HepG2 (cell line): ENCODE results near the gene SLC35F6. TPM values are rescaled to one million over a fixed set of nuclear protein-coding genes. Genes with fewer than 3 reads are reported as not detected.

ENCODE experiments used
- AFF4 ChIP-seq: sonication (generic); formaldehyde crosslinking; IDR thresholded peaks from 2 replicates; pipeline ENCODE4 v1.4.0; 2020; ENCODE audit warnings: missing genetic modification reagents
- AHR ChIP-seq: IDR thresholded peaks from 2 replicates; pipeline ENCODE4 v1.6.1; 2018; ENCODE audit warnings: missing genetic modification reagents, missing compliant biosample characterization
- CC2D1A ChIP-seq: sonication (generic); formaldehyde crosslinking; IDR thresholded peaks from 2 replicates; pipeline ENCODE4 v1.8.1; 2023; ENCODE audit warnings: mild to moderate bottlenecking, missing genetic modification reagents
- DPF2 ChIP-seq: sonication (generic); formaldehyde crosslinking; IDR thresholded peaks from 2 replicates; pipeline ENCODE4 v1.4.0; 2020; ENCODE audit warnings: mild to moderate bottlenecking, low read depth, missing genetic modification reagents, borderline replicate concordance
- E2F5 ChIP-seq: sonication (generic); formaldehyde crosslinking; conservative IDR thresholded peaks from 2 replicates; pipeline ENCODE4 v1.4.0; 2020; ENCODE audit warnings: missing genetic modification reagents
- FOXC1 ChIP-seq: sonication (generic); formaldehyde crosslinking; IDR thresholded peaks from 2 replicates; pipeline ENCODE4 v1.8.0; 2022; ENCODE audit warnings: mild to moderate bottlenecking, missing genetic modification reagents, borderline replicate concordance
- FOXM1 ChIP-seq: sonication (generic); formaldehyde crosslinking; IDR thresholded peaks from 2 replicates; pipeline ENCODE4 v1.5.0; 2020; ENCODE audit warnings: missing genetic modification reagents
- MAFK ChIP-seq, 2 experiments: IDR thresholded peaks in 1 of 2; conservative IDR thresholded peaks in 1 of 2; 2 replicates each; pipeline ENCODE4 v1.6.1; 2011; ENCODE audit warnings: improper control_type of control experiment in 2 of 2, low read length in 2 of 2
- MLLT10 ChIP-seq: sonication (generic); formaldehyde crosslinking; IDR thresholded peaks from 2 replicates; pipeline ENCODE4 v1.4.0; 2020; ENCODE audit warnings: missing genetic modification reagents
- PRMT3 ChIP-seq: sonication (generic); formaldehyde crosslinking; IDR thresholded peaks from 2 replicates; pipeline ENCODE4 v1.8.1; 2022; ENCODE audit warnings: low read depth, mild to moderate bottlenecking, moderate library complexity, missing genetic modification reagents, borderline replicate concordance
- RAD51 ChIP-seq: fragments of 450-650 bp; IDR thresholded peaks from 2 replicates; pipeline ENCODE4 v1.6.1; 2016; ENCODE audit warnings: borderline replicate concordance
- RFXAP ChIP-seq: sonication (generic); formaldehyde crosslinking; IDR thresholded peaks from 2 replicates; pipeline ENCODE4 v1.4.0; 2020; ENCODE audit warnings: missing genetic modification reagents, borderline replicate concordance
- SIX1 ChIP-seq: sonication (generic); formaldehyde crosslinking; IDR thresholded peaks from 2 replicates; pipeline ENCODE4 v1.4.0; 2020; ENCODE audit warnings: missing genetic modification reagents, borderline replicate concordance
- SNAI1 ChIP-seq: sonication (generic); formaldehyde crosslinking; IDR thresholded peaks from 2 replicates; pipeline ENCODE4 v1.5.0; 2020; ENCODE audit warnings: mild to moderate bottlenecking, missing genetic modification reagents, borderline replicate concordance
- SNRNP70 ChIP-seq: fragments of 200-400 bp; formaldehyde crosslinking; IDR thresholded peaks from 2 replicates; pipeline ENCODE4 v1.6.1; 2017; ENCODE audit warnings: mild to moderate bottlenecking, low read depth, low read length, moderate library complexity
- SPEN ChIP-seq: sonication (generic); formaldehyde crosslinking; IDR thresholded peaks from 2 replicates; pipeline ENCODE4 v1.5.1; 2020; ENCODE audit warnings: low read depth, mild to moderate bottlenecking, missing genetic modification reagents
- TCF7L2 ChIP-seq: IDR thresholded peaks from 2 replicates; pipeline ENCODE4 v1.6.1; 2011; ENCODE audit warnings: mild to moderate bottlenecking, low read depth, low read length, moderate library complexity
- ZNF432 ChIP-seq: sonication (generic); formaldehyde crosslinking; IDR thresholded peaks from 2 replicates; pipeline ENCODE4 v1.5.0; 2020; ENCODE audit warnings: missing genetic modification reagents, mild to moderate bottlenecking, borderline replicate concordance
- ZNF788 ChIP-seq: sonication (generic); formaldehyde crosslinking; IDR thresholded peaks from 2 replicates; pipeline ENCODE4 v1.5.0; 2020; ENCODE audit warnings: mild to moderate bottlenecking, missing genetic modification reagents, borderline replicate concordance
- polyA plus RNA-seq, 8 experiments: library from polyadenylated mRNA; depleted of rRNA in 3 of 8; stranded (reverse) in 7 of 8; unstranded in 1 of 8; fragments of >200 nt; fragmentation: Illumina TruSeq in 4 of 8; extraction: Trizol in 4 of 8; gene quantifications; 2 replicates each; pipeline versions ENCODE4 v1.2.1 to v1.2.3, GENCODE V29; 2011 to 2016; ENCODE audit warnings: low read depth in 4 of 8, missing spikeins in 1 of 8, mixed read lengths in 1 of 8; ENCODE audit not compliant: insufficient read depth in 1 of 8
- total RNA-seq, 5 experiments: library from RNA; depleted of rRNA; stranded (reverse); fragments of >200 nt; fragmentation: Illumina TruSeq; extraction: Trizol; gene quantifications; 2 replicates each; pipeline ENCODE4 v1.2.3, GENCODE V29; 2016; ENCODE audit warnings: low read depth in 1 of 5
- TF ChIP-seq, protein P1 (sequence below): sonication (generic); formaldehyde crosslinking; IDR thresholded peaks from 2 replicates; pipeline ENCODE4 v1.4.0; 2020; ENCODE audit warnings: mild to moderate bottlenecking, low read depth, missing genetic modification reagents
- TF ChIP-seq, protein P2 (sequence below): sonication (generic); formaldehyde crosslinking; IDR thresholded peaks from 2 replicates; pipeline ENCODE4 v1.9.0; 2021; ENCODE audit warnings: missing genetic modification reagents, borderline replicate concordance

Gene SLC35F6
- total and polyA plus RNA-seq, 2 of the 13 experiments (the other 11 are each of a cell fraction or from before 2014, with no cell fraction given) = 15.2 to 21.2 TPM

DNA sequence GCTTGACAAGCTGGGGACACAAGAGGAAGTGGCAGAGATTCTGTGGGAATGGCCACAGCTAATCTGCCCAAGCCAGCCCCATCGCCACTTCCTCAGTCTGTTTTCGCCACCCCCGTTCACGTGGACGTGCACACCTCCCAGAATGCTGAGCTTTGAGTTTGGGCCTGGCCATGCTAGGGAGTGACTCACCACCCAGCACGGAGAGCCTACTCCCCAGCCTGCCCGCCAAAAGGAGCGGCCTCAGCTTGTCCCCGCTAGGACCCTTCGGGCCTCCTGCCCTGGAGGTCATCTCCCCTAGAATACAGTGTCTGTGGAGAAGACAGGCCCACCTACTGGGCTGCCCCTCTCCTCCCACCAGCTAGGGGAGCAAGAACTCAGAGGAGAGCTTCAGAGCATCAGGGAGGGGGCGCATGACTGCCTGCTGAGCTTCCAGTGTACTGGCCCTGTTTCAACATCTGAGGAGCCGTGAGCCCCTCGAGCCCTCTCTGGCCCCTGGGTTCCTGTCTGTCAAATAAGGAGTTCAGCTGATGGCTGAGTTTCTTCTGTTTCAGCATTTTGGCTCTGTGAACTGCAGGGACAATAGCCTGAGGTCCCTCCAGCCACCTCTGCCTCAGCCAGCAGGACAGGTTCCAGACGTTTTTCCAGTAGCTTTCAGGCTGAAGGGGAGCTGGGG lies 5.1 kb downstream of the SLC35F6 start (continued):
- TF ChIP-seq E2F5 (CRISPR knock-in tag) = no peak
- TF ChIP-seq PRMT3 (CRISPR knock-in tag) = no peak
- no peak for TF ChIP-seq FOXC1
- TF ChIP-seq AHR (CRISPR knock-in tag) = peak; percentile 47; the same call in 1 of the 2 replicates
- TF ChIP-seq AFF4 (CRISPR knock-in tag) = no peak
- no peak for TF ChIP-seq SPEN (CRISPR knock-in tag)
- TF ChIP-seq TCF7L2 = no peak
- TF ChIP-seq SNRNP70 = no peak
- 0 out of 4 replicates have a peak, but pooled peaks of 1 of the 2 experiments have one; percentile 15 for TF ChIP-seq MAFK (conservative IDR thresholded peaks at IDR 0.05 in 1 of 2, IDR thresholded peaks at IDR 0.05 in 1 of 2; ENCODE audit: low read length in 2 of 2)
- TF ChIP-seq ZNF788 (CRISPR knock-in tag) = no peak
- TF ChIP-seq DPF2 (CRISPR knock-in tag) = no peak
- no peak for TF ChIP-seq RFXAP (CRISPR knock-in tag)
- no peak for TF ChIP-seq ZNF432 (CRISPR knock-in tag)
- TF ChIP-seq, protein P1, sequence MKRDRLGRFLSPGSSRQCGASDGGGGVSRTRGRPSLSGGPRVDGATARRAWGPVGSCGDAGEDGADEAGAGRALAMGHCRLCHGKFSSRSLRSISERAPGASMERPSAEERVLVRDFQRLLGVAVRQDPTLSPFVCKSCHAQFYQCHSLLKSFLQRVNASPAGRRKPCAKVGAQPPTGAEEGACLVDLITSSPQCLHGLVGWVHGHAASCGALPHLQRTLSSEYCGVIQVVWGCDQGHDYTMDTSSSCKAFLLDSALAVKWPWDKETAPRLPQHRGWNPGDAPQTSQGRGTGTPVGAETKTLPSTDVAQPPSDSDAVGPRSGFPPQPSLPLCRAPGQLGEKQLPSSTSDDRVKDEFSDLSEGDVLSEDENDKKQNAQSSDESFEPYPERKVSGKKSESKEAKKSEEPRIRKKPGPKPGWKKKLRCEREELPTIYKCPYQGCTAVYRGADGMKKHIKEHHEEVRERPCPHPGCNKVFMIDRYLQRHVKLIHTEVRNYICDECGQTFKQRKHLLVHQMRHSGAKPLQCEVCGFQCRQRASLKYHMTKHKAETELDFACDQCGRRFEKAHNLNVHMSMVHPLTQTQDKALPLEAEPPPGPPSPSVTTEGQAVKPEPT (CRISPR knock-in tag) = no peak
- TF ChIP-seq, protein P2, sequence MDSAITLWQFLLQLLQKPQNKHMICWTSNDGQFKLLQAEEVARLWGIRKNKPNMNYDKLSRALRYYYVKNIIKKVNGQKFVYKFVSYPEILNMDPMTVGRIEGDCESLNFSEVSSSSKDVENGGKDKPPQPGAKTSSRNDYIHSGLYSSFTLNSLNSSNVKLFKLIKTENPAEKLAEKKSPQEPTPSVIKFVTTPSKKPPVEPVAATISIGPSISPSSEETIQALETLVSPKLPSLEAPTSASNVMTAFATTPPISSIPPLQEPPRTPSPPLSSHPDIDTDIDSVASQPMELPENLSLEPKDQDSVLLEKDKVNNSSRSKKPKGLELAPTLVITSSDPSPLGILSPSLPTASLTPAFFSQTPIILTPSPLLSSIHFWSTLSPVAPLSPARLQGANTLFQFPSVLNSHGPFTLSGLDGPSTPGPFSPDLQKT = no peak
- TF ChIP-seq CC2D1A (CRISPR knock-in tag) = no peak
- TF ChIP-seq FOXM1 = no peak
- no peak for TF ChIP-seq SNAI1
- TF ChIP-seq RAD51 = no peak
- TF ChIP-seq SIX1 (CRISPR knock-in tag) = no peak
- no peak for TF ChIP-seq MLLT10 (CRISPR knock-in tag)
